ENCODE measurements around the gene PRDM15.

The PRDM15 gene

DNA sequence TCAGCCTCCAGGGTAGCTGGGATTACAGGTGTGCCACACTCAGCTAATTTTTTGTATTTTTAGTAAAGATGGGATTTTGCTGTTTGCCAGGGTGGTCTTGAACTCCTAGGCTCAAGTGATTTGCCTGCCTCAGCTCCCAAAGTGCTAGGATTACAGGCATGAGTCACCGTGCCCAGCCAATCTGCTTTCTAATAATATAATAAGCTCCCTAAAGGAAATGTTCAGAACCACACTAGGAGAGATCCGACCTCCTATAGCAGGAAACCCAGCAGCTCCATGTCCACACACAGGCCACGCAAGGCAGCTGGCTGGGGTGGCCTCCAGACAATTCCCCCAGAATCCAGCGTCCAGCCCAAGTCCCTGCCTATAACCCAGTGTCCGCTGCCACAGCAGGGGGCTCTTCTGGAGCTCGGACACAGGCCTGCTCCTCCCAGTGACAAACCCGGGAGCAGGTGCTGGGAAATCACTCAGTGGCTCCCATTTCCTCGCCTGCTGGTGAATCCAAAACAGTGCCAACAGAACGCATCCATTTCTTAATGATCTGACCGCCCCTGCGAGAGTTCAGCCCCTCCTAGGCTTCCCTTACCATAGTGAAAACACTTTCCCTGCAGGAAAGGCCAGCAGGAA is 119.8 kb downstream of the PRDM15 start:
- DNase-seq: no peak

DNA sequence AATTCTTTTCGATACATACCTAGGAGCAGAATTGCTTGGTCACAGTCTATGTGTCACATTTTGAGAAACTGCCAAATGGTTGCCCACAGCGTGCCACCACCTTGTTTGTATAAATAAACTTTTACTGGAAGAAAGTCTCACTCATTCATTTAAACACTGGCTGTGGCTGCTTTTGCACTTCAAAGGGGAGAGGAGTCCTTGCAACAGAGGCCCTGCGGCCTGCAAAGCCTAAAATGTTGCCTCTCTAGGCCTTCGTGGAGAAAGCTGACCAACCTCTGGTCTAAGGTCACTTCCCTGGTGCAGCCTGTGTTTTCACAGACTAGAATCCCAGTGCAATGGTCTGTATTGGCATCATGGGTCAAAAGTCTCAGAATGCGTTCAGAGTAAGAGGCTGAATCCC is 120.6 kb downstream of the PRDM15 start:
- DNase-seq: no peak

DNA sequence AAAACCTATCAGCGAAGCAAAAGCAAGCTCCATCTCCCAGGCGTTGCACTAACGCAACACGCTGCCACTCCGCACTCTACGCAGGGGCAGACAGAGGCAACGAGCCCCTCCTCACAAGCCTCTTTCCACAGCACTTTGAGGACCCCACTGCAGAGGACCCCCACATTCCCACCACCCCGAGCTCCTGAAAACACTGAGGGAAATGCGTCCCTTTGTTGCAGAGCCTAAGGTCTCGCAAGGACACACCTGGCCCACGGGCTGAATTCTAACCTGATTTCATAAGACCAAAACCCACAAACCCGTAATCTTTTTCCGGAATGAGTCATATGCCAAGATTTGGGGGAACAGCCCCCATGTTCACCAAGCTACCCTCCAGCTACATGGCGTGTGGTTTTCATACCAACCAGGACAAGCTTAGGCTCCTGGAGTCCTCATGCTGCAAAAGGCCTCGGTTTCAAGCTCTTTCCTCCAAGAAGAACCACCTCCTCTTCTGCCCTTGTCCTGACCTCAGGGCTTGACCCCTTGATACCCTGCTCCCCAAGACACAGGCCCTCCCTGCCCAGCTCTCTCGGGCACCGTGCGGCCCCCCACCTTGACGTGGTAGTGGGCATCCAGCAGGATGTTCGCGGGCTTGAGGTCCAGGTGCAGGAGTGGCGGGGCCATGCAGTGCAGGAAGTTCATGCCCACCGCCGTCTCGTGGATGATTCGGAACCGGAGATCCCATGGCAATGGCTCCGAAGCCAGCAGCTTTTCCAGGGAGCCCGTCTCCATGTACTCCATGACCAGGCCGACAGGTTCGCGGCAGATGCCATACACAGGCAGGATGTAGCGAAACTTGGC is 123.0 kb downstream of the PRDM15 start:
- peak; percentile 11 for DNase-seq

DNA sequence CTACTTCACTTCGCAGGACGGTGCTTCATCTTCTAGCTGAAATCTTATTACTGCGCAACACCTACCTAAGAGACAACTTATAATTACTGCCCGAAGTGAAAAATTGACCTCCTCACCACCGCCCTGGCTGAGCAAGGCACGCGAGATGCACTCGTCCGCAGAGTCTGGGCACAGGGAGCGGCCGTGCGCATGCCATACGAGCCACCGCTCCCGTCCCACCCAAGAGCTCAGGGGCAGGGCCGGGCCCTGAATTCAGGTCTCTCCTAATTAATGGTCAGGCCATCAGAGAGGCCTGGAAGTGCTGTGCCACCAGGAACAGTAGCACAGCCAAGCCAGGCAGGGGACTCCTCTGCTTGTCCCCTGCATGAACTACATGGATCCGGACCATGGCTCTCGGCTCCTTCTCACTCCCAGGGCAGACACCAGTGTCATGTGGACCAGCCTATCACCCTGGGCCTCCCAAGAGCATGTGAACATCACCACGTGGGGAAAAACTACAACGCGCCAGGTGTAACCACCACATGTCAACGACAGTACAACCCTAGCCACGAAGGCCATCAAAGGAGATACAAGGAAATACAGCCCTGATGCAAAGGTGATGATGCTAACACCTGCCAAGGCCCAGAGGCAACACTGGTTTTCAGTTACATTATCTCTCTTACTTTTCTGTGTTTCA is 123.7 kb downstream of the PRDM15 start:
- no peak for DNase-seq

DNA sequence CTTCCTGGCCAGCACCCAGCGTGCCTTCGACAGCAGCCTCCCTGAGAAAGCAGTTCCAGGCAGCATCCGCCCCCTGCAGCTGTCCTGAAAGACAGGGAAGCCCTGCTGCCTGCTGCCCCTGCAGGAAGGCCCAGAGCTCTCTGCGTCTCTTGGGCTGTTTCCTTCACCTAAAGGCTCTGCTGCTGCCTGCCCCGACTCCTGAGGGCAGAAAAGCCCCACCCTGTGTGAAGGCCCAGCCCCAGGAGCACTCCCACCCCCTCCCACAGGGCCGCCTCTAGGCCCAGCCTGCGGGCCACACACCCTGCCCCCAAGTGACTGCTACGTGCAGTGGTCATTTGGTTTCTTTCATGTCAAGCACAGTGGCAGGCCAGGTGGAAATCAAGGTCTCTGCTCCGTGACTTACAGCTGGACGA is 124.7 kb downstream of the PRDM15 start:
- no peak for DNase-seq

DNA sequence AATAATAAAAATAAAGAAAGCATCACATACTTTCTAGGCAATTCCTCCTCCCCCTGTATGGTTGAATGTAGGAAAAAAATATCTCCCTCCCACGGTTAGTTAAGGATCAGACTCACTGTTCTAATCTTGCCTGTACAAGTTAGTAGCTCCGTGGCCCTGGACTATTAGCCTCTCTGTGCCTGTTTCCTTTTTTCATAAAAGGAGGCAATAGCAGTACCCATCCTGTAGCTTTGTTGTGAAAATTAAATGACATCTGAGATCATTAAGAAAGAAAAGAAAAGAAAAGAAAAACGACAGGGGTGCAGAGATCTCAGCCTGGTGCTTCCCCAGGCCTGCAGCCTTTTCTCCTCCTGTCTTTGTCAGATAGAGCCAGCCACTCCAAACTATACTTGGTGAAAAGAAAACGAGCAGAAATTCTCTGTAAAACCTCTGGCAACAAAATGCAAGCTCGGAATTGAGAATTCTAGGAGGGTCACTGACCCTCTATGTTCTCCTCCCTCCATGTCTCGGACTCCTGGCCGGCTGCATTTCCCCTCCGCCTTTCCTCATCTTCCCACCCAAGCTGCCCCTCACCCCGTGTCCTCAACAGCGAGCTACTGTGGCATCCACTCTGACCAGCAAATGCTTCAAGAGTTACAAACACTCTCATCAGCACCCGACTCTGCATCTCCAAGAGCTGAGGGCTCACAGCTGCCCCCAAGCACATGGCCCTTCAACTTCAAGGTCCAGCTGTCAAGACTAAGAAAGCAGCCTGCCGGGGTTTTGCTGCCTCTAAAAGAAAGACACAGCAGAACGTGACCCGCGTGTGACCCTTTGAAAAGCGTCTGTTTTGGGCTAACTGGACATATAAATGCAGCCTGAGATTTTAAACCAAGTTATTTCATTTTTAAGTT is 125.9 kb downstream of the PRDM15 start:
- no peak for DNase-seq

DNA sequence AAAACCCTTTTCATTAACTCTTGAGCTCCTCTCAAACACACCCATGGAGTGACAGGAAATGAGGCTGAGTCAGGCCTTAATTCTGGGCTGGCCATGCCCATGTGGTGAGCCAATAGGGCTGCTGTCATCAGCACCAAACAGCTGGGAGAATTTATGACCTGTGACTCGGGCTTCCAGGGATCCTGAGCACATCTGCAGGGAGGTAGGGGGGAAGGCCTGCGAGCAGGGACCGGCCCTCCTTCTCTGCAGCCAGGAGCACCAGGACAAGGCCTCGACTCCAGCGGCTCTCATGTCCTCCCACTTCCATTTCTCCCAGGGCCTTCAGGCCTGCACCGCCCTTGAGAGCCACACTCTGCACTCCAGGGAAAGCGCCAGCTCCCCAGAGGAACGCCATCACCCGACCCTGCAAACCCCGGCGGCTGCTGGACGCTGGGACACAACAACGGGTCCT is 126.9 kb downstream of the PRDM15 start:
- no peak for DNase-seq

DNA sequence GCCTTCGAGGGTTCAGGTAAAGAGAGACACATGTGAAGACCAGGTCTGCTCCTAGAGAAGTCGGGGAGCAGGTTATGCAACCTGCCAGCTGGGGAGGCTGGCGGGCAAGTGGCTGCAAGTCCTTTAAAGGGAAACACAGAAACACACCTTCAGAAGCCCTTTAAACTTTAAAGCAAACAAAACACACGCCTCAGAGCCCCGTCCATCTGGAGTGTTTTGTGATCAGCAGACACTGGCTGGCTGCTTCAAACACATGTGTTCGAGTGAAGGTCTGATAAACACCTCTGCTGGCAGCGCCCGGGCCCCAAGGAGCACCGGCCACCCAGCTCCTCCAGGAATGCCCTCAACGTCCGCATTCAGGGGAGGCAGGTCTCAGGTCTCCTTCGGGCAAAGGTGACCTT is 127.5 kb downstream of the PRDM15 start:
- no peak for DNase-seq

DNA sequence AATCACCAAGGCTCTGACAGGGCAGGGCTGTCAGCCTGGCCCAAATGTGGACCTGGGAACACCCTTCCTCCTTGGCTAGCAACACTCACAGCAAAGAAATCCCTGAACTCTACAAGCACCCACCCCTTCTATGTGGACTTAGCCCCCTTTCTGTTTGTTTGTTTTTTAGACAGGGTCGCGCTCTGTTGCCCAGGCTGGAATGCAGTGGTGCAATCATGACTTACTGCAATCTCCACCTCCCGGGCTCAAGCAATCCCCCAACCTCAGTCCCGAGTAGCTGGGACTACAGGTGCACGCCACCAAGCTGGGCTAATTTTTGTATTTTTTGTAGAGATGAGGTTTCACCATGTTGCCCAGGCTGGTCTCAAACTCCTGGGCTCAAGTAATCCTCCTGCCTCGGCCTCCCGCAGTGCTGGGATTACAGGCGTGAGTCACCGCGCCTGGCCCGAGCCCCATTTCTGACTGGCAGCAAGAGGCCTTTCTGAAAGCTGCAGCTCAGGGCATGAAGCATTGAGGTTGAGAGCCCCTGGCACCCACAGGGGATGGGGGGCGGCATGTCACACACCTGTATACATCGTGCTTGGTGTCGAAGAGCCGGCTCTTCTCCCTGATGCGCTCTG is 128.5 kb downstream of the PRDM15 start:
- no peak for DNase-seq

DNA sequence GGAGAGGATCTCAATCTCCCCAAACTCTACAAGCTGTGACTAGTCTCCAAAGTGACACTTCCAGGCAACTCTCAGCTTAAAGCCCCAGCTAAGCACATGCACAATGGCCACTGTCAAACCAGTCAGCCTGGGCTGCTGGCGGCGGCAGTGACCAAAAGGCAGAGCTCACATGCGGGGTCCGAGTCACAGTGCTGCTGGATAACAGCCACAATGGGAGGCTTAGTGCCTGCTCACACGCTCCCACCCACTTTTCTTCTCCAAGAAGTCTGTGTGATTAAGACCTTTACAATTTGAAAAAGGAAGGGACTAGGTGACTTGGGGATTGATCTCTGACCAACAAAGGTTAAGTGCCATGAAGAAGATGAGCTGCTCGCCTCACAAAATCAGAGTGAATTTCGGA is 129.1 kb downstream of the PRDM15 start:
- DNase-seq: no peak

DNA sequence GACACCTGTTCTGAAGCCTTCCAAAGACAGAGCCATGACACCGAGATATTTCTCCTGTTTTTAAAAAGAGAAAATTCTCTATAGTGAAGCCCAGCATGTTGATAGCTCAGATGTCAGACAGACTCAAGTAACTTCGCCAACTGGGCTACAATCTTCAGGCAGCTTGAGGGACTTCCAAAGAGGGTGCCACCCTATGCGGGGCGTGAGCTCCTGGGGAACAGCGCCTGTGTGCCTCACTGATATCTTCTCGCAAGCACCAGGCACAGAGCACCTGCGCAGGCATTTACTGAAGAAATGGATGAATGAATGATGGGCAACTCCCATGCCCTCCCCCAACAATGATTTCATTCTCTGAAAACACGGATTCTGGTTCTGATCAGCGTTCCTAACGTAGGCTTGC is 129.9 kb downstream of the PRDM15 start:
- peak; percentile 18 for DNase-seq

All from left hindlimb (tissue), 1 donor.